ENCODE data around the gene PRKACA. TPM values are rescaled to one million over a fixed set of nuclear protein-coding genes. Genes with fewer than 3 reads are reported as not detected.

PRKACA gene
- total RNA-seq, 1 experiment from 2014 or later = 24.0 TPM

DNA sequence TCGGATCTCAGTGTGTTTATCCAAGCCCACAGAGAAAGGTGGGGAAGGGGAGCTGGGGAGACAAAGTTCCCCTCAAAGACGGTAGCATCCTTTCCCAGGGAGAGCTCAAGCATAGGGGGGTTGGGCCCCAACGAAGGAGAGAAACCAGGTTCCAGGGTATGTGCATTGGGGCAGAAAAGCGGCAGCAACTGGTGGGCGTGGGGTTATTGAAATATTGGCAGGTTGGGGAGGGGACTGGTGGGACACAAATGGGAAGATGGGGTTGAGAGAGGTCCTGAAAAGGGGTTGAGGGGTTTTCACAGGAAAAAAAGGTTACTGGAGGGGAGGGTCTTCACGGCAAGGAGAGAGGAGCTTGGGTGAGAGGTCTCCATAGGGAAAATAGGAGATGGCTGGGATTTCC, 17.8 kb upstream of the PRKACA start:
- peak overlapping the region; percentile 43; the same call in 1 of the 2 replicates for H3K27ac ChIP-seq (ENCODE audit: low read length)
- H3K4me3 ChIP-seq (ENCODE audit: low read length) = peak overlapping the region; percentile 88
- H3K9me3 ChIP-seq (ENCODE audit: low read length) = no peaks in the 10 kb centered on the region
- peak overlapping the region; percentile 78 for H3K4me2 ChIP-seq (ENCODE audit: low read depth, low read length, poor library complexity, severe bottlenecking)
- no peak overlapping the region for H2AFZ ChIP-seq (ENCODE audit: low read length)
- H3K36me3 ChIP-seq (ENCODE audit: insufficient read depth, low read length) = peaks cover 8% of the 10 kb centered on the region; the same call in 1 of the 2 replicates
- no peak for DNase-seq
- H3K79me2 ChIP-seq (ENCODE audit: low read length) = peaks cover 35% of the 10 kb centered on the region
- peaks cover 20% of the 10 kb centered on the region for H3K4me1 ChIP-seq (ENCODE audit: low read length)
- H3K27me3 ChIP-seq (ENCODE audit: low read length) = no peaks in the 10 kb centered on the region
- no peaks in the 10 kb centered on the region for H3K9me2 ChIP-seq (replicated peaks; ENCODE audit: insufficient read depth, low read length)
- peak overlapping the region; percentile 89 for H3K9ac ChIP-seq (ENCODE audit: low read length)
- peaks cover 3% of the 10 kb centered on the region; the same call in 1 of the 2 replicates for H4K20me1 ChIP-seq (ENCODE audit: insufficient read depth, low read depth, low read length)

DNA sequence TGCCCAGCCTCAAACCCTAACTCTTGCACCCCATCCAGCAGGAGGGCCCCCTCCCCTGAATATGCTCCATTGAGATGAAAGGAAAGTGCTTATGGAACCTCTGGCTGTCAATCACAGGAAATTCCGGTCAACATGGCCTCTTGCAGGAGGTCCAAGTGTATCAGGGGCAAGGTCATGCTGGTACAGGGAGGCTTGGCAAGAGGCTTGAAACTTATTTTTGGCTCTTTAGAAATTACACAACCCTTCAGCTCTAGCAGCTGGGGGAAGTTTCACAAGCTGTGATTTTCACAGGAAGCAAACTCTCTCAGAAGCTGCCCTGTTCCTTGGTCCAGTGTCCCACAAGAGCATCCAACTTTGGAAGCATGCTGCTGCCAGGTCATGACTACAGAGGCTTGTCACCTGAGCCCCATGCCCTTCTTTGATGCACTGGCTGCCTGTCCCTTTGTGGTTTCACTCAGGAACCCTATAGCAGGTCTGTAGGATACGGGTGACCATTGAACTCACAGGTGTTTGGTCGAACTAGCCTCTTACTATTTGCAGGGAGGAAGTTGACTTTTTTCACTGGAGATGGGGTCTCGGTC, 10.5 kb upstream of the PRKACA start:
- no peak for DNase-seq
- H3K79me2 ChIP-seq (ENCODE audit: low read length) = peaks cover 13% of the 10 kb centered on the region
- no peak overlapping the region for H3K4me2 ChIP-seq (ENCODE audit: low read depth, low read length, poor library complexity, severe bottlenecking)
- no peak overlapping the region for H3K9ac ChIP-seq (ENCODE audit: low read length)
- H3K36me3 ChIP-seq (ENCODE audit: insufficient read depth, low read length) = peaks cover 17% of the 10 kb centered on the region; the same call in 1 of the 2 replicates
- no peaks in the 10 kb centered on the region for H3K4me1 ChIP-seq (ENCODE audit: low read length)
- no peaks in the 10 kb centered on the region for H4K20me1 ChIP-seq (ENCODE audit: insufficient read depth, low read depth, low read length)
- no peaks in the 10 kb centered on the region for H3K9me2 ChIP-seq (replicated peaks; ENCODE audit: insufficient read depth, low read length)
- no peak overlapping the region for H3K27ac ChIP-seq (ENCODE audit: low read length)
- H3K9me3 ChIP-seq (ENCODE audit: low read length) = no peaks in the 10 kb centered on the region
- H3K27me3 ChIP-seq (ENCODE audit: low read length) = no peaks in the 10 kb centered on the region
- H3K4me3 ChIP-seq (ENCODE audit: low read length) = no peak overlapping the region
- no peak overlapping the region for H2AFZ ChIP-seq (ENCODE audit: low read length)

DNA sequence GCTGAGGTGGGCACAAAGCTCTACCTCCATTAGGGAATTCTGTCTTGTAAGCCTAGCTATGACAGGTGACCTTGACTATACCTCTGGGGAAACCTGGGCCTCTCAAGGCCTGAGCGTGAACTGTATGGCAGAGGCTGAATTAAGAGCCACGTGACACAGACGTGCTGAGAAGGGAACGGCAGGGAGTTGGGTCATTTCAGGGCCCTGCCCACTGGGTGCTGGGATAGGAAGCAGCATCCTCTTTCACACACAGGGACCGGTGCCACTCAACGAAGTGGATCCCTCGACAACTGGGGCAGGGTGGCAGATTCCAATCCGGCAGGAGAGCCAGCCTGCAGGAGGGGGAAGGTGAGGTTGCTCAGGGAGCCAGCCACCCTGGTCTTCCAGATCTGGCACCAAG, 9.6 kb upstream of the PRKACA start:
- H3K79me2 ChIP-seq (ENCODE audit: low read length) = peaks cover 7% of the 10 kb centered on the region
- H3K4me3 ChIP-seq (ENCODE audit: low read length) = no peak overlapping the region
- no peak for DNase-seq
- no peaks in the 10 kb centered on the region for H3K27me3 ChIP-seq (ENCODE audit: low read length)
- H3K4me1 ChIP-seq (ENCODE audit: low read length) = no peaks in the 10 kb centered on the region
- no peak overlapping the region for H3K9ac ChIP-seq (ENCODE audit: low read length)
- no peak overlapping the region for H2AFZ ChIP-seq (ENCODE audit: low read length)
- H3K36me3 ChIP-seq (ENCODE audit: insufficient read depth, low read length) = peaks cover 17% of the 10 kb centered on the region; the same call in 1 of the 2 replicates
- no peak overlapping the region for H3K4me2 ChIP-seq (ENCODE audit: low read depth, low read length, poor library complexity, severe bottlenecking)
- H4K20me1 ChIP-seq (ENCODE audit: insufficient read depth, low read depth, low read length) = no peaks in the 10 kb centered on the region
- no peaks in the 10 kb centered on the region for H3K9me2 ChIP-seq (replicated peaks; ENCODE audit: insufficient read depth, low read length)
- H3K9me3 ChIP-seq (ENCODE audit: low read length) = no peaks in the 10 kb centered on the region
- H3K27ac ChIP-seq (ENCODE audit: low read length) = no peak overlapping the region

DNA sequence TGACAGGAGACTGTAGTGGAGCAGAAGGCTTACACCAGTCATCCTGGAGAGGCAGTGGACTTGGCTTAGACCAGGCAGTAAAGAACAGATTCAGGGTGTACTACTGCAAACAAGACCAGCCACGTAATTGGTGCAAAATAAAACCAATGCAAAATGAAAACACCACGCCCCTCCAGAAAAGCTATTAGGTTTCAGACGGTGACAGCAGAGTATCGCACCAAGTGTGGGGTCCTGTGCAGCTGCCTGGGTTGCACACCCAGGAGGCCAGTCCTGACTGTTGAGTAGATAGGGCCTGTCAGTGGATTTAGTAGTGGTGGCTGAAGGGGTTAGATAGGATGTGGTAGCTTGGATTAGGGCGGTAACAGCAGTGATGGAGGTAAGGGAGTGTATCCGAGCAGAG, 5.4 kb upstream of the PRKACA start:
- no peak overlapping the region for H3K4me3 ChIP-seq (ENCODE audit: low read length)

DNA sequence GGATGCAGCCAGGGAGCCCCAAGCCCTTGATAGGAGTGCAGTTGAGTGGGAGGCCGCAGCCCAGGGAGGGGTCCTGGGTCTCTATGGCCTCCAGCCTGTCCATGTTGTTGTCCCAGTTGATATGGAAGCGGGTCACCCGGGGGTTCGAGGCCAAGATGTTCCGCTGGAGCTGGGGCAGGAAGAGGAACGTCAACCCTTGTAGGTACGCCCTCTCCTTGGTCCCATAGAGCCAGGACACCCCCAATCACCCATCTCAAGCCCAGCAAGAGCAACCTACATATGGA, 2.9 kb upstream of the PRKACA start:
- Histone ChIP-seq H3K4me3 (ENCODE audit: low read length) (no peak overlapping the region), H3K27me3 (ENCODE audit: low read length) (no peaks in the 10 kb centered on the region), H3K9ac (ENCODE audit: low read length) (no peak overlapping the region)

More for the DNA sequence above, 5.4 kb upstream of the PRKACA start:
- DNase-seq = peak; percentile 46
- Histone ChIP-seq H3K9me3 (ENCODE audit: low read length) (no peaks in the 10 kb centered on the region), H3K9ac (ENCODE audit: low read length) (no peak overlapping the region), H4K20me1 (ENCODE audit: insufficient read depth, low read depth, low read length) (no peaks in the 10 kb centered on the region), H3K27ac (ENCODE audit: low read length) (no peak overlapping the region), H3K4me2 (ENCODE audit: low read depth, low read length, poor library complexity, severe bottlenecking) (no peak overlapping the region), H3K9me2 (replicated peaks; ENCODE audit: insufficient read depth, low read length) (no peaks in the 10 kb centered on the region), H3K79me2 (ENCODE audit: low read length) (no peaks in the 10 kb centered on the region), H2AFZ (ENCODE audit: low read length) (no peak overlapping the region), H3K4me1 (ENCODE audit: low read length) (peaks cover 8% of the 10 kb centered on the region), H3K27me3 (ENCODE audit: low read length) (no peaks in the 10 kb centered on the region), H3K36me3 (ENCODE audit: insufficient read depth, low read length) (peaks cover 10% of the 10 kb centered on the region; the same call in 1 of the 2 replicates)

DNA sequence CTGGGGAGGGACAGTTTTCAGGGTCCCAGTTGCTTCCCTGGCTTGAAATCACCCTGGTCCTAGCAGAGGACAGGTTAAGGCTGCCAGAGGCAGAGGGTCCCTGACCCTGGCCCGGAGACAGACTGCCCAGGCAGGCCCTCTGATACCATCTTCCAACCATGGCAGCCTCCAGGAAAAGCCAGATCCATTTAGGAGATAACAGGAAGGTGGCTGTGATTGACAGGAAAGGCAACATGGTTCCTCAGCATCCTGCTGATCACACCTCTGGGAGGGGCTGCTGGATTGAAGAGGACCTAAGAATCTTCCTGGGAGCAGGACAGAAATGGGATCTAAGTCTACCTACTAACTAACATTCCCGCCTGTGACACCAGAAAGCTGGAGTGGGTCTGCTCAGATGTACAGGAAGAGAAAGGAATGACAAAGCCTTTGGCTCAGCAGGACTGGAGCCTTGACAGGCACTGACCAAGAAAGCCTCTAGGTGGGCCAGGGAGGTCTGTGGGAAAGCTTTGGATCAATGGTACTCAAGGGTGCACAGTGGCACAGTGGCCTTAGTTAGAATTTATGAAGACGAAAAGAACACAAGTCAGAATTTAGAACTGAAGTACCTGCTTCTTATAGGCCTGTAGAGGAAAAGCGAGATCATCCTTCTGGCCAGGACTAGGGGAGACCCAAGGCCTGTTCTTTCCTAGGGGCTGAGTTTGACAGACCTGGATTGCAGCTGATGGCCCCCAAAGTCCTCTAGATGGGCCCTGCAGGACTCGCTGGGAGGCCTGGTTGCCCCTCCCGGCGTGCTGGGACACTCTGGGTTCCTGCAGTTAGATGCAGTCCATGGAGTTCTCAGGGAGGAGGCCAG, 2.3 kb upstream of the PRKACA start:
- peaks cover 6% of the 10 kb centered on the region; the same call in 1 of the 2 replicates for H3K36me3 ChIP-seq (ENCODE audit: insufficient read depth, low read length)
- H2AFZ ChIP-seq (ENCODE audit: low read length) = no peak overlapping the region
- H3K4me1 ChIP-seq (ENCODE audit: low read length) = peaks cover 29% of the 10 kb centered on the region
- no peaks in the 10 kb centered on the region for H3K9me2 ChIP-seq (replicated peaks; ENCODE audit: insufficient read depth, low read length)
- H3K4me3 ChIP-seq (ENCODE audit: low read length) = no peak overlapping the region
- H3K4me2 ChIP-seq (ENCODE audit: low read depth, low read length, poor library complexity, severe bottlenecking) = peak overlapping the region; percentile 90
- peak overlapping the region; percentile 21; the same call in 1 of the 2 replicates for H3K9ac ChIP-seq (ENCODE audit: low read length)
- no peaks in the 10 kb centered on the region for H3K9me3 ChIP-seq (ENCODE audit: low read length)
- peak; percentile 41 for DNase-seq
- H4K20me1 ChIP-seq (ENCODE audit: insufficient read depth, low read depth, low read length) = 0 out of 2 replicates have a peak, but pooled peaks cover 4% of the 10 kb centered on the region
- H3K27me3 ChIP-seq (ENCODE audit: low read length) = no peaks in the 10 kb centered on the region
- H3K27ac ChIP-seq (ENCODE audit: low read length) = peak overlapping the region; percentile 10; the same call in 1 of the 2 replicates
- peaks cover 20% of the 10 kb centered on the region for H3K79me2 ChIP-seq (ENCODE audit: low read length)

More for the DNA sequence above, 2.9 kb upstream of the PRKACA start:
- Histone ChIP-seq H4K20me1 (ENCODE audit: insufficient read depth, low read depth, low read length) (0 out of 2 replicates have a peak, but pooled peaks cover 4% of the 10 kb centered on the region), H3K36me3 (ENCODE audit: insufficient read depth, low read length) (peaks cover 6% of the 10 kb centered on the region; the same call in 1 of the 2 replicates), H3K9me2 (replicated peaks; ENCODE audit: insufficient read depth, low read length) (no peaks in the 10 kb centered on the region), H3K9me3 (ENCODE audit: low read length) (no peaks in the 10 kb centered on the region), H2AFZ (ENCODE audit: low read length) (no peak overlapping the region), H3K27ac (ENCODE audit: low read length) (no peak overlapping the region), H3K79me2 (ENCODE audit: low read length) (peaks cover 18% of the 10 kb centered on the region), H3K4me2 (ENCODE audit: low read depth, low read length, poor library complexity, severe bottlenecking) (no peak overlapping the region), H3K4me1 (ENCODE audit: low read length) (peaks cover 23% of the 10 kb centered on the region)
- DNase-seq = no peak

DNA sequence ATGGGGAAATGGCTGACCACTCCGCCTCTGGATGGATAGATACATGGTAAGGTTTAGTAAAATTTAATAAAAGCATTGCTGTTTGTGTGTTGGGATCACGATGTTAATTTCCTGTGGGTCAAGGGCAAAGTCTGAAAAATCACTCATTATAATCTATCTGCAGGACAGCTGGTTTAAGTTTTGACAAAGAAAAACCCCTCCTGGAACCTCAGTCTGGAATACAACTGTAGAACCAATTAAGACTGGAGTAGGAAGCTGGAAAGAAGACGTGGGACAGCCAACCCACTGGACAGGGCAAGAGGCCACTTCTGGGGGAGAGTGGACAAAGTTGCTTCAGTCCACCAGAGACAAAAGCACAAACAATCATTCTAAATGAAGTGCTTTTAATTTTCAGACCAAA, 1.6 kb upstream of the PRKACA start:
- Histone ChIP-seq H3K9me2 (replicated peaks; ENCODE audit: insufficient read depth, low read length) (no peaks in the 10 kb centered on the region), H2AFZ (ENCODE audit: low read length) (no peak overlapping the region), H3K79me2 (ENCODE audit: low read length) (peaks cover 21% of the 10 kb centered on the region), H3K27me3 (ENCODE audit: low read length) (no peaks in the 10 kb centered on the region), H3K27ac (ENCODE audit: low read length) (peak overlapping the region; percentile 10; the same call in 1 of the 2 replicates), H4K20me1 (ENCODE audit: insufficient read depth, low read depth, low read length) (0 out of 2 replicates have a peak, but pooled peaks cover 4% of the 10 kb centered on the region), H3K4me2 (ENCODE audit: low read depth, low read length, poor library complexity, severe bottlenecking) (peak overlapping the region; percentile 90), H3K4me3 (ENCODE audit: low read length) (peak overlapping the region; percentile 86; the same call in 1 of the 2 replicates), H3K4me1 (ENCODE audit: low read length) (peaks cover 29% of the 10 kb centered on the region), H3K9ac (ENCODE audit: low read length) (peak overlapping the region; percentile 84), H3K9me3 (ENCODE audit: low read length) (no peaks in the 10 kb centered on the region), H3K36me3 (ENCODE audit: insufficient read depth, low read length) (no peaks in the 10 kb centered on the region; the same call in 1 of the 2 replicates)
- no peak for DNase-seq
